COR-L47 (cell line): ENCODE measurements around the gene EGFR.
A peak's percentile ranks its signal among the peaks of the same experiment; 100 is the strongest.

ENCODE experiments used
- DNase-seq: peaks from one replicate; lab custom pipeline; 2025; lab: John Stamatoyannopoulos, UW

The EGFR gene

DNA sequence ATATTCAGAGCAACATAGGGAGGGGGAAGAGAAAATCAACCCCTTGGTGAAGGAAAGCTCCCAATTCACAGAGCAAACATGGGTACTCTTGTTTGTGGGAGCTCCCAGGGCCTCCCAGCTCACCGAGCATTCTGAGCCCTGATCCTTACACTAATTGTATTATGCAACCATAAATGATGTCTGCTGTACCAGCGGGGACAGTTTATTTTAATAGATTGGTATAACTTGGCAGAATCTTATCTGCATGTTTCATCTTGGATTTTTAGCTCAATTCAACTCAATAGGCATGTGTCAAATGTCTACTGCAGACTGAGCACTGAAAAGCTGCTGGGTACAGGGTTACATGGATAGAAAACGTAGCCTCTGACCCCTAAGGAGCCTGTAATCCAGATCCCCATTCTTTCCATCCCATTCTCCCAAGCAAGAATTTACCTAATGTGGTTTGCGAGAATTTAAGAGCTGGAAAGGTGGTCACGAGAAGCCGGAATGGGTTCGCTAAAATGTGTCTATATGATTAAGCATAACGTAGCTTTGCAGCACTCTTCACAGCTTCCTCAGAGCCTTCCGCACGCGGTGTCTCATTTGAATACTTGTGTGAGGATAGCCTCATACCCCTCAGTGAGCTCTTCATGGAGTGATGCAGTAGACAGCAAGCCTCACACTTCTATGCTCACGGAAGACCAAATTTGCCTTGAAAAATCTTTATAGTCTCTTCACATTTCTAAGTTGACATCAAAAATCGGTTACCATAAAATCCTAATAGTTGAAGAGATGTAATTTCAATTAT is 18.3 kb downstream of the EGFR start:
- DNase-seq = no peak

DNA sequence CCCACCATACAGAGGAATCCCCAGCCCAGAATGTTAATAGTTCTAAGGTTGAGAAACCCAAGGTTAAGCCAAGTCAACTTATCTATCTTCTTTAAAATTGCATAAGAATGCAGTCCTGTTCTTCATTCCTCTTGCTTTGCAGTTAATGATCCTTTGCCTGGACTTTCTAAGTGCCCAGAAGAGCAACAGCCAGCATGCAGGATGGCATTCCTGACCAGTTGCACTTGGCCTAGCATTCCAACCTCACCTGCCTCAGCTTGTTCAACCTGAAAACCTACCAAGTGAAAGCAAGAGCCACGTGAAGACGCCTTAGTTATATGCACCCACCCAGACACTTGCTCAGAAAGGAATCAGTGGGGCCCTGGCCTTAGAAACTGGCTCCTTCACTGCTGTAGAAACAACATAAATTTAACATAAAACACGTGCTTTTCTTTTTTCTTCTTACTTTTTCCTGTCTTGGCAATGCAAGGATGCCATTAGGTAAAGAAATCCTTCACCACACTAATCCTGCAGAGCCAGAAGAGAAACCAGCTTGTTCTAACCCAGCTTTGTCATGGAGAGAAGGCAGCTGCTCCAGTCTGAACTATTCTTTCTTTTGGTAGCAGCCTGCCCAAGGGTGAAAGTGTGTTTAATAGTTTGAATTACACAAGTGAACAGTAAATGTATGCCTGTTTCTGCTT is 25.0 kb downstream of the EGFR start:
- DNase-seq = no peak

DNA sequence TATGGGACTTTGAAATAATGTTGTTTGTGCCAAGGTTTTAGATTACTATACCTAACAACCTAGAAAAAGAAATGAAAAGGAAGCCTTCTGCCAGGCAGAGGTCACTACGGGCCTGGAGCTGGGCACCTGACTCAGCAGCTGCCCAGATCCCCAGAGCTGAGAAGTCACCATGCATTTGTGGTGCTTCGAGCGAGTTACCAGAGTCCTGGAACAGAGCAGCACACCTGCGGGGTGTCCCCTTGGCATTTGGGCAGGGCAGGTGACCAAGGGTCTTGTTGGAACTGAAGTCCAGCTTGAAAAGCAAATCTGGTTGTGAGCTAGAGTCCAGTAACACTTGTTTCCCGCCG is 25.5 kb downstream of the EGFR start:
- no peak for DNase-seq

GRCh38 chr7:55044791-55045190 is 26.0 kb downstream of the EGFR start:
- no peak for DNase-seq

GRCh38 chr7:55046582-55047342 is 27.9 kb downstream of the EGFR start:
- no peak for DNase-seq

GRCh38 chr7:55048221-55048859 is 29.5 kb downstream of the EGFR start:
- DNase-seq = no peak

GRCh38 chr7:55050281-55050680 is 31.5 kb downstream of the EGFR start:
- no peak for DNase-seq

DNA sequence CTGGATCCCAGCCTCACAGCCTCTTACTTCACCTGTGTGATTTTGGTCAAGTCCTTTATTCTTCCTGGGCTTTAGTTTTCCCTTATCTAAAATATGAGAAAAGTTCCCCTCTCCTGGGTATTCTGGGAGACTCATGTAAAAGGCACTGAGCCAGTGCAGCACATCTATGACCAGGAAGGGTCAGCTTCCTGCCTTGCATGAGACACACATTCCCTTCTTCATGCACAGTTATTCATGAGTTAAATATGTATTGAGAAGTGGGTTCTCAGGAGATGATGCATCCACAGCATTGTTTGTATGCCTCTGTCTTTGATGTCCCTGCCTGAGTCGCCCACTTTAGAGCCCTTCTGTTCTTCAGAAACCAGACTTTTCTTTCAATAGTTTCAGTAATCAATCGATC is 33.3 kb downstream of the EGFR start:
- DNase-seq = no peak

DNA sequence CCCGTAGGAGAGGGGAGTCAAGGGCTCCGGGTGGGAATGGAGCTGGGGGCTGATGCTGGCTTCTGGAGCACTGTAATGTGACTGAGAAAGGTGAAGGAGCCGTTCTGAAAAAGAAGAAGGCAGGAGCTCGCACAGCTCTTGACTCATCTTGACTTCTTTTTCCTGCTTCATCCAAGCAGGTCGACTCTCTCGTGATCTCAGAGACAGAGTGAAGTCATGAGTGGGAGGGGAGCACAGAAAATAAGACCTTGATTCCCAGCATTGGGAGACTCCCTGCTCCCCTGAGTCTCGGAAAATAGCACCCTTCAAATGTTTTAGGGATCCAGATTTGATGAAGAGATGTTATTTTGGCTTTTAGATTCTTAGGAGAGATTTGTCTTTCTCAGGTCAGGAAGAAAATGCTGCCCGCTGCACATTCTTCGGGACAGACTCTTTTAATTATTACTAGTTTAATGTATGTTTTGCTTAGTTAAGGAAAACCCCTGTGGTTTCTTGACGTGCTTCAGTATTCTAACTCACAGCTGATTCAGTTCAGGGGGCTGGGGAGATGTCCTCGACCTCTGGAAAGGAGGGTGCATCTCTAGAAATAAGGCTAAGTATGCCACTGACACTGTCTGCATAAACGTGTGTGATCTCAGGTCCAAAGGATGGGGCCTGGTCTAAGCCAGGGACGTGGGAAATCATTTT is 34.1 kb downstream of the EGFR start:
- no peak for DNase-seq

GRCh38 chr7:55053651-55054571 is 35.1 kb downstream of the EGFR start:
- DNase-seq = no peak

GRCh38 chr7:55054758-55055157 is 35.9 kb downstream of the EGFR start:
- no peak for DNase-seq

GRCh38 chr7:55055479-55055878 is 36.7 kb downstream of the EGFR start:
- DNase-seq = no peak

- no peak for DNase-seq
Observed at GRCh38 chr7:55056068-55056467, 37.3 kb downstream of the EGFR start.

DNA sequence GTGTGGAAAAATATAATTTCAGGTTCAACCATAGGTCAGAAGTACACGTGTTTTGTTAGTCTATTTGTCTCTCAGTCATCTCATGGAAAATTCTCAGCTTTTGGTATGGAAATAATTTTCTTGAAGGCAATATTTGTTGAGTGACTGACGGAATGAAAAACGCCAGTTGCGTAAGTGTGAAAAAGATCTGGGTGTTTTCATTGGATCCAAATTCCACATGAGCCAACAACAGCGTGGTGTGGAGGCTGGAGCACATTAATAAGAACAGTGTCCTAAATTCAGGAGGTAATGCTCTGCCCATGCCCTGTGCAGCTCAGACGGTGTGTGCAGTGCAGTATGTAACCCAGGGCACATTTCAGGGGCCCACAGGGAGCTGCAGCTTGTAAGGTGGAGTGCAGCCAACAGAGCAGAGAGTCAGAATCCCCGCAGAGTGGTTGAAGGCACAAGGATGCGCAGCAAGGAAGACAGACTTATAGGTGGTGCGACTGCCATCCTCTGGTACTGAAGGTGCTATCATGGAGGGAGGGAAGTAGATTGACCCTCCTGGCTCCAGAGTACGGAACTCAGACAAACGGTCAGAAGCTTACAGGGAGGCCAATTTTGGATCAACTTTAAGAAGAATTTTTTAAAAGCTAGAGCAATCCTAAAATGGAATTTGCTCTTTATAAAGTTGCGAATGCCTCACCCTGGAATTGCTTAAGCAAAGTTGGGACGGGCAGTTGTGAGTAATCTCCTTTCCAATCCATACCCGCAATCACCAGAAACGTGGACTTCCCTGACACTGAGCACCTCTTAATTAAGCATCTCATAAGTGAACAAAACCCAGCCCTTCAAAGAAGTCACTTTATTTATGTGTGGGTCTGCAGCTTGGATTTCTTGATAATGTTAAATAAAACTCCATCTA is 38.0 kb downstream of the EGFR start:
- no peak for DNase-seq

- DNase-seq = no peak
Observed at GRCh38 chr7:55058314-55058713, 39.5 kb downstream of the EGFR start.

DNA sequence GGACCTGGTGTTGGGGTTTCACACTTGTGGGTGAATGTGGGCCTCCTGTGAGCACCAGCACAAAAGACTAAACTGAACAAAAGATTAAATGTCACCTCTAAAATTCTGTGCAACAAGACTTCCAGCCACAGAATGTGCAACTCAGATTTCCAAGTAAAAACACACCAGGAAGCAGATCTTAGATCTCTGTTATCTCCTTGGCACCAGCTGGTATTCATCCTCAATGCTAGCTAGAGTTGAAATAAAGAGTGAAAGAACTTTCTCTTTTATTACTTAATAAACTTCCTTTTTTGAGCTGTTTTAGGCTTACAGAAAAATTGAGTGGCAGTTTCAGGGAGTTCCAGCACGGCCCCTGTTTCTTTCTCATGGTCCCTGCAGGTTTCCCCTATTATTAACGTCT is 40.2 kb downstream of the EGFR start:
- DNase-seq = no peak

GRCh38 chr7:55060085-55060484 is 41.3 kb downstream of the EGFR start:
- DNase-seq = no peak

DNA sequence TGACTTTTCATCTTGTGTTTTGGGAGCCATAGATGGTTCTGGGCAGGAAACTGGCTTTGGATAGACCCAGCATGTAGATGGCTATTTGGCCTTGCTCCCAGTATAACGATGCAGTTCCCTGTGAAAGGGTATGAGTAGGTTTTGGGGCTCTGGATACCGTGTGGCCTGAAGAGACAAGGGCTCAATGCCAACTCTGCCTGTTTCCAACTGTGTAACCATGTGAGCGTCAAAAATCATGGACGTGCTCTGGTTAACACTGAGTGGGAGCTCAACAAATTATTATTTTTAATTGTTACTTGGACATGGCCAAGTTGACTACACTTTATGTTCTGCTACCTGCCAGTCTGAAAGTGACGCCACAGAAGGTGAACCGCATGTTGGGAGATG is 41.8 kb downstream of the EGFR start:
- DNase-seq = peak; percentile 1

- no peak for DNase-seq
Observed at GRCh38 chr7:55061726-55062499, 43.1 kb downstream of the EGFR start.
